Ovary (tissue), 3 donors: ENCODE data around the gene CCDC63.

Experiments
- EP300 ChIP-seq: sonication (generic); formaldehyde crosslinking; IDR thresholded peaks from one replicate; pipeline ENCODE4 v1.6.1; 2017; ENCODE audit warnings: antibody characterized with exemption
- TF ChIP-seq, protein P1 (sequence below), 3 donors: fragments of 450-650 bp in 2 of 3; fragments of 200-600 bp in 1 of 3; IDR thresholded peaks; one replicate each; pipeline versions ENCODE4 v1.5.1 to v1.8.0; 2016 to 2022; ENCODE audit warnings: antibody characterized with exemption in 3 of 3, mild to moderate bottlenecking in 1 of 3
- donor health status: DM: no; HTN: no; CAD: no.

DNA sequence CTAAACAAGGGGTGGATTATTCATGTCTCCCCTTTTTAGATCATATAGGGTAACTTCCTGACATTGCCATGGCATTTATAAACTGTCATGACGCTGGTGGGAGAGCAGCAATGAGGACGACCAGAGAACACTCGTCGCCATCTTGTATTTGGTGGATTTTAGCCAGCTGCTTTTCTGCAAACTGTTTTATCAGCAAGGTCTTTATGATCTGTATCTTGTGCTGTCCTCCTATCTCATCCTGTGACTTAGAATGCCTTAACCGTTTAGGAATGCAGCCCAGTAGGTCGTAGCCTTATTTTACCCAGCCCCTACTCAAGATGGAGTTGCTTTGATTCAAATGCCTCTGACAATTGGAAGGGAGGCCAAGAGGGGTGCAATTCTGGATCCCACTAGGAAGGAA lies 5.8 kb upstream of the CCDC63 start:
- TF ChIP-seq EP300 = no peak
- TF ChIP-seq, protein P1, sequence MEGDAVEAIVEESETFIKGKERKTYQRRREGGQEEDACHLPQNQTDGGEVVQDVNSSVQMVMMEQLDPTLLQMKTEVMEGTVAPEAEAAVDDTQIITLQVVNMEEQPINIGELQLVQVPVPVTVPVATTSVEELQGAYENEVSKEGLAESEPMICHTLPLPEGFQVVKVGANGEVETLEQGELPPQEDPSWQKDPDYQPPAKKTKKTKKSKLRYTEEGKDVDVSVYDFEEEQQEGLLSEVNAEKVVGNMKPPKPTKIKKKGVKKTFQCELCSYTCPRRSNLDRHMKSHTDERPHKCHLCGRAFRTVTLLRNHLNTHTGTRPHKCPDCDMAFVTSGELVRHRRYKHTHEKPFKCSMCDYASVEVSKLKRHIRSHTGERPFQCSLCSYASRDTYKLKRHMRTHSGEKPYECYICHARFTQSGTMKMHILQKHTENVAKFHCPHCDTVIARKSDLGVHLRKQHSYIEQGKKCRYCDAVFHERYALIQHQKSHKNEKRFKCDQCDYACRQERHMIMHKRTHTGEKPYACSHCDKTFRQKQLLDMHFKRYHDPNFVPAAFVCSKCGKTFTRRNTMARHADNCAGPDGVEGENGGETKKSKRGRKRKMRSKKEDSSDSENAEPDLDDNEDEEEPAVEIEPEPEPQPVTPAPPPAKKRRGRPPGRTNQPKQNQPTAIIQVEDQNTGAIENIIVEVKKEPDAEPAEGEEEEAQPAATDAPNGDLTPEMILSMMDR (IDR thresholded peaks at IDR 0.05) = no peak
